Smooth muscle cell (in vitro differentiated cells): ENCODE results near the gene CACNA2D2. TPM values are rescaled to one million over a fixed set of nuclear protein-coding genes. Genes with fewer than 3 reads are reported as not detected.

Experiments
- DNase-seq: peaks from one replicate; lab custom pipeline; 2025; ENCODE audit not compliant: unreplicated experiment; lab: John Stamatoyannopoulos, UW
- H2AFZ ChIP-seq: fragments of 200-600 bp; sonication (generic); 2 replicates; pipeline ENCODE4 v1.6.0; 2016; ENCODE audit warnings: antibody characterized with exemption, low read depth, mild to moderate bottlenecking
- H3F3A ChIP-seq: fragments of 200-600 bp; sonication (generic); 2 replicates; pipeline ENCODE4 v1.6.0; 2017; ENCODE audit warnings: antibody characterized with exemption, low read depth
- H3K27ac ChIP-seq: fragments of 200-600 bp; sonication (generic); 2 replicates; pipeline ENCODE4 v1.5.1; 2016; ENCODE audit warnings: low read depth, mild to moderate bottlenecking
- H3K27me3 ChIP-seq: fragments of 200-600 bp; sonication (generic); 2 replicates; pipeline ENCODE4 v1.6.1; 2016; ENCODE audit warnings: low read depth, mild to moderate bottlenecking
- H3K36me3 ChIP-seq: fragments of 200-600 bp; sonication (generic); 2 replicates; pipeline ENCODE4 v1.5.1; 2016; ENCODE audit warnings: low read depth
- H3K4me1 ChIP-seq: fragments of 200-600 bp; sonication (generic); 2 replicates; pipeline ENCODE4 v1.5.1; 2016; ENCODE audit warnings: low read depth
- H3K4me2 ChIP-seq: fragments of 200-600 bp; sonication (generic); 2 replicates; pipeline ENCODE4 v1.6.0; 2016; ENCODE audit warnings: mild to moderate bottlenecking
- H3K4me3 ChIP-seq: fragments of 200-600 bp; sonication (generic); 2 replicates; pipeline ENCODE4 v1.5.1; 2016; ENCODE audit warnings: mild to moderate bottlenecking
- H3K79me2 ChIP-seq: fragments of 200-600 bp; sonication (generic); 2 replicates; pipeline ENCODE4 v1.6.0; 2016; ENCODE audit warnings: low read depth, mild to moderate bottlenecking
- H3K9ac ChIP-seq: fragments of 200-600 bp; sonication (generic); 2 replicates; pipeline ENCODE4 v1.6.0; 2016; ENCODE audit warnings: low read depth
- H3K9me3 ChIP-seq: fragments of 200-600 bp; sonication (generic); replicated peaks from 2 replicates; pipeline ENCODE4 v1.5.1; 2016; ENCODE audit warnings: low read depth
- H4K20me1 ChIP-seq: fragments of 200-600 bp; sonication (generic); 2 replicates; pipeline ENCODE4 v1.6.0; 2016; ENCODE audit warnings: low read depth
- WGBS: methylation state at CpG from one replicate; pipeline ENCODE4 v1.1.7; 2016; ENCODE audit warnings: low lambda C conversion rate; 5-methylcytosine and 5-hydroxymethylcytosine counted together
- polyA plus RNA-seq: library from polyadenylated mRNA; unstranded; fragments of >200 nt; fragmentation: Nextera tagmentation; extraction: Ambion mirVana; gene quantifications from 2 replicates; pipeline ENCODE4 v1.2.1, GENCODE V29; 2016
- total RNA-seq: library from RNA; depleted of rRNA; stranded (reverse); fragments of >200 nt; gene quantifications from 2 replicates; pipeline ENCODE4 v1.2.3, GENCODE V29; 2014
- TF ChIP-seq, protein P1 (sequence below): fragments of 200-600 bp; sonication (generic); IDR thresholded peaks from 2 replicates; pipeline ENCODE4 v1.5.1; 2017; ENCODE audit warnings: borderline replicate concordance, mild to moderate bottlenecking, antibody characterized with exemption; ENCODE audit not compliant: insufficient read depth, poor library complexity, severe bottlenecking

CACNA2D2 gene
- total and polyA plus RNA-seq, 2 experiments from 2014 or later = 0.27 to 0.51 TPM

DNA sequence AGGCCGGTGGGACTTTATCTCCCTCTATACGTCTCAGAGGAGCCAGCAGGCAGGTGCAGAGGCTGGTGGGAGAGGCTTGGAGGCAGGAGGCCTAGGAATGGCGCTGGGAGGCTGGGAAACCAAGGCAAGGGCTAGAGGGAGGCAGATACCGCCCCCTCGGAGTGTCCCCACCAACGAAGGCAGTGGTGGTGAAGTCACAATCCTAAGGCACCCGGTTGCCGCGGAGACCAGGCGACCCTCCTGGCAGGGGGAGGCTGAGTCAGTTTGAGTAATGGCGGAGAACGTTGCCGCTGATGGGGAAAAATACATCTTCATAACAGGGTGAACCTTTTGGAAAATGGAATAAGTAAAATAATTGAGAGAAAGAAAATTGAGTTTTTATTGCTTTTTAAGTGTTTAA is 29.9 kb upstream of the CACNA2D2 start:
- no peaks in the 10 kb centered on the region for H3K9me3 ChIP-seq
- DNase-seq = no peak
- no peak overlapping the region for H3K4me2 ChIP-seq
- no peaks in the 10 kb centered on the region for H3K4me1 ChIP-seq
- TF ChIP-seq, protein P1, sequence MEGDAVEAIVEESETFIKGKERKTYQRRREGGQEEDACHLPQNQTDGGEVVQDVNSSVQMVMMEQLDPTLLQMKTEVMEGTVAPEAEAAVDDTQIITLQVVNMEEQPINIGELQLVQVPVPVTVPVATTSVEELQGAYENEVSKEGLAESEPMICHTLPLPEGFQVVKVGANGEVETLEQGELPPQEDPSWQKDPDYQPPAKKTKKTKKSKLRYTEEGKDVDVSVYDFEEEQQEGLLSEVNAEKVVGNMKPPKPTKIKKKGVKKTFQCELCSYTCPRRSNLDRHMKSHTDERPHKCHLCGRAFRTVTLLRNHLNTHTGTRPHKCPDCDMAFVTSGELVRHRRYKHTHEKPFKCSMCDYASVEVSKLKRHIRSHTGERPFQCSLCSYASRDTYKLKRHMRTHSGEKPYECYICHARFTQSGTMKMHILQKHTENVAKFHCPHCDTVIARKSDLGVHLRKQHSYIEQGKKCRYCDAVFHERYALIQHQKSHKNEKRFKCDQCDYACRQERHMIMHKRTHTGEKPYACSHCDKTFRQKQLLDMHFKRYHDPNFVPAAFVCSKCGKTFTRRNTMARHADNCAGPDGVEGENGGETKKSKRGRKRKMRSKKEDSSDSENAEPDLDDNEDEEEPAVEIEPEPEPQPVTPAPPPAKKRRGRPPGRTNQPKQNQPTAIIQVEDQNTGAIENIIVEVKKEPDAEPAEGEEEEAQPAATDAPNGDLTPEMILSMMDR = no peak
- no peaks in the 10 kb centered on the region for H4K20me1 ChIP-seq
- H3K79me2 ChIP-seq = no peaks in the 10 kb centered on the region
- no peak overlapping the region for H3K4me3 ChIP-seq
- no peaks in the 10 kb centered on the region for H3F3A ChIP-seq
- H3K36me3 ChIP-seq = no peaks in the 10 kb centered on the region
- no peak overlapping the region for H3K27ac ChIP-seq
- WGBS = 76% methylated on average over 13 of the region's 13 CpGs
- H2AFZ ChIP-seq = no peak overlapping the region
- H3K27me3 ChIP-seq = peaks cover 22% of the 10 kb centered on the region
- H3K9ac ChIP-seq = no peak overlapping the region

DNA sequence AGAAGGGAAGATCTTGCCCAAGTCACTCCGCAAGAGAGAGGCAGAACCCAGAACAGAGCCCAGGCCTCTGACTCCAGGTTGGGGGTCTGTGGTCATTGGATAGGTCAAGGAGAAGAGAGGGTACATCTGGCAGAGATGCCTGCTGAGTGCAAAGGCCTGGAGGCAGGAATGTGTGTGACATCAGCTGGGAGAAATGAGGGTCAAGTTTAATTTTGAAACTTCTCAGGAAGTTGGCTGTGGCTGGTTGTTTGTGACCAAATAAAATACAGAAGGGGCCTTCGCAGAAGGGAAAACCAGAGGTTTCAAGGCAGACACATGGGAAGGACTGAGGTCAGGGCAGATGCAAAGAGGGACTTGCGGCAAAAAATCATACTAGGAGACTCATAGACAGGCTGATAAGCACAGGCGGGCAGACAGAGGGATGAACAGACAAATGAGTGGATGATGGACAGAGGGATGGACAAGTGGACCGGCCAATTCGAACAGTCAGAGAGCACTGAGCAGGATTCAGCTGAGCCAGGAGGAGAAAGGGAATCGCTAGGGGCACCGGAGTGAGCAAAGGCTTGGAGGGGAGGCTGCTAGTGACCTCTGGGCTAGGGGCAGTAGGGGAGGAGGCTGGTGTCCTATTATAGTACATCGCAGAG is 28.8 kb upstream of the CACNA2D2 start:
- no peak for DNase-seq
- H3K27ac ChIP-seq = no peak overlapping the region
- no peak overlapping the region for H3K9ac ChIP-seq
- H2AFZ ChIP-seq = no peak overlapping the region
- H3K27me3 ChIP-seq = peaks cover 22% of the 10 kb centered on the region
- TF ChIP-seq, protein P1 = no peak
- H3K9me3 ChIP-seq = no peaks in the 10 kb centered on the region
- H3K4me3 ChIP-seq = no peak overlapping the region
- H3K4me1 ChIP-seq = no peaks in the 10 kb centered on the region
- no peaks in the 10 kb centered on the region for H3F3A ChIP-seq
- 84% methylated on average over 9 of the region's 9 CpGs for WGBS
- H4K20me1 ChIP-seq = no peaks in the 10 kb centered on the region
- H3K4me2 ChIP-seq = no peak overlapping the region
- no peaks in the 10 kb centered on the region for H3K36me3 ChIP-seq
- no peaks in the 10 kb centered on the region for H3K79me2 ChIP-seq

DNA sequence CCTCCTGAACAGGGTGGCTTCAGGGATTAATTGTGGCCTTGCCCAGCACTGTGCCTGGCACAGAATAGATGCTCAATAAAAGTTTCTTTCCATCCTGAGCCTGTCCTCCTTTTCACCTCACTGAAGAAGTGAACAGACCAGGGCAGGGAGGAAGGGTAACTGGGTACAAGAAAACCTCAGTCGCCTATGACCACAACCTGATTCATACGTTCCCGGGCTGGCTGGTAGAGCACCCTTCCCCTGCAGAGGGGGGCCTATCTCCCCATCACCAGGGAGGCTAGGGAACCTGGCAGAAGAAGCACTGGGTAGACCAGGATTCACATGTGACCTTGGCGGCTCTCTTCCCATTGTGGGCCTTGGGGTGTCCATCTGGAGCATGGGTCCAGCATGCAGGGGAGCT is 27.8 kb upstream of the CACNA2D2 start:
- no peaks in the 10 kb centered on the region for H3K36me3 ChIP-seq
- no peaks in the 10 kb centered on the region for H4K20me1 ChIP-seq
- no peak overlapping the region for H2AFZ ChIP-seq
- H3K4me2 ChIP-seq = no peak overlapping the region
- no peaks in the 10 kb centered on the region for H3K4me1 ChIP-seq
- WGBS = 95% methylated on average over 4 of the region's 4 CpGs
- H3K27me3 ChIP-seq = peaks cover 22% of the 10 kb centered on the region
- no peaks in the 10 kb centered on the region for H3K9me3 ChIP-seq
- TF ChIP-seq, protein P1 = no peak
- no peak overlapping the region for H3K27ac ChIP-seq
- H3K9ac ChIP-seq = no peak overlapping the region
- no peaks in the 10 kb centered on the region for H3F3A ChIP-seq
- no peak for DNase-seq
- no peaks in the 10 kb centered on the region for H3K79me2 ChIP-seq
- no peak overlapping the region for H3K4me3 ChIP-seq
